ENCODE results near the gene SERPINI2. TPM values are rescaled to one million over a fixed set of nuclear protein-coding genes. Genes with fewer than 3 reads are reported as not detected.

SERPINI2 gene
- total RNA-seq: not detected in 3 replicates
- long read RNA-seq: 0 reads

GRCh38 chr3:167473863-167474262 is at the start of gene SERPINI2:
SERPINI2 (minus strand) TSS chr3:167474042; CDS start chr3:167471834, 2,208 bp downstream.
- TF ChIP-seq CTCF (IDR thresholded peaks at IDR 0.05): no peak
- H3K9me3 Mint-ChIP-seq (ENCODE audit: low read depth): no peaks in the 10 kb centered on the region
- DNase-seq (ENCODE audit: low spot score): no peak
- no peaks in the 10 kb centered on the region for H3K36me3 Mint-ChIP-seq (ENCODE audit: low read depth)
- no peak within 1 kb of the TSS for H3K4me3 Mint-ChIP-seq (ENCODE audit: unreplicated experiment)
- peaks cover 8% of the 10 kb centered on the region for H3K27me3 Mint-ChIP-seq (ENCODE audit: low read depth)
- H3K4me1 Mint-ChIP-seq (ENCODE audit: low read depth): no peaks in the 10 kb centered on the region
- H3K27ac Mint-ChIP-seq (ENCODE audit: unreplicated experiment): no peak within 1 kb of the TSS

- DNase-seq (ENCODE audit: low spot score): no peak
- H3K36me3 Mint-ChIP-seq (ENCODE audit: low read depth): no peaks in the 10 kb centered on the region
- no peak overlapping the region for H3K27ac Mint-ChIP-seq (ENCODE audit: unreplicated experiment)
- H3K9me3 Mint-ChIP-seq (ENCODE audit: low read depth): peaks cover 4% of the 10 kb centered on the region
- no peaks in the 10 kb centered on the region for H3K4me1 Mint-ChIP-seq (ENCODE audit: low read depth)
- no peak overlapping the region for H3K4me3 Mint-ChIP-seq (ENCODE audit: unreplicated experiment)
- no peaks in the 10 kb centered on the region for H3K27me3 Mint-ChIP-seq (ENCODE audit: low read depth)
- TF ChIP-seq CTCF (IDR thresholded peaks at IDR 0.05): no peak
These were observed 47.1 kb upstream of the SERPINI2 start for GRCh38 chr3:167521006-167521355.

DNA sequence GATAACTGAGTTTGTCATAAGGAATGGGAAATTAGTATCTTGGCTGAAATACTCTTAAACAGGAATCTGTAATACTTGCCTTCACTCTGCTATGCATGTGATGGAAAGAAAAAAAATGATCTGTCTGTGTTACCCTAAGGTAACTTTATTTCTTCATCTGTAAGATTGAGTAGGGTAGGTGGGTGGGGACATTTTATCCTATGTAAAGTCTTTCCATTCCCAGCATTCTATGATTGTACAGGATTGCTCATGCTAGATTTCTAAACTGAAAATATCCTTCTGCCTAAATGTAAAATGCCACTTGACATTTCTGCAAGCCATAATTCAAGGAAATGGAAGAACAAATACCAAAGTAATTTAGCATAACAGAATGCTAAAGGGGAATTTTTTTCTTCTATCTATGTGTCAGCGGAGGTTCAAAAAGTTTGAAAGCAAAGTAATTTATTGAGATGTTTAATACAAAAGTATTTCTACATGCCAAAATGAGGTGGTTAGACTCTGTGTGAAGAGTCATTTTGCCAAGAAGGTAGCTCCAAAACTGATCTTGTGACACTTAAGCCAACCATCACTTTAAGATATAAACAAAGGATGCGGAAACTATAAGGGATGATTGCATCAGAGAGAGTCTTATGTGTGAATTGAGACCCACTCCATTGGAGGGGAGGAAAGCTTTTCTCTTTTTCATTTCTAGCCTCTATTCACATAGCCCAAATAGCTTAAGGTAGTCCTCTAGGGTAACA is 46.6 kb upstream of the SERPINI2 start:
- H3K27ac Mint-ChIP-seq (ENCODE audit: unreplicated experiment): no peak overlapping the region
- H3K27me3 Mint-ChIP-seq (ENCODE audit: low read depth): no peaks in the 10 kb centered on the region
- DNase-seq (ENCODE audit: low spot score): no peak
- peaks cover 4% of the 10 kb centered on the region for H3K9me3 Mint-ChIP-seq (ENCODE audit: low read depth)
- no peaks in the 10 kb centered on the region for H3K4me1 Mint-ChIP-seq (ENCODE audit: low read depth)
- H3K4me3 Mint-ChIP-seq (ENCODE audit: unreplicated experiment): no peak overlapping the region
- TF ChIP-seq CTCF (IDR thresholded peaks at IDR 0.05): no peak
- H3K36me3 Mint-ChIP-seq (ENCODE audit: low read depth): no peaks in the 10 kb centered on the region

DNA sequence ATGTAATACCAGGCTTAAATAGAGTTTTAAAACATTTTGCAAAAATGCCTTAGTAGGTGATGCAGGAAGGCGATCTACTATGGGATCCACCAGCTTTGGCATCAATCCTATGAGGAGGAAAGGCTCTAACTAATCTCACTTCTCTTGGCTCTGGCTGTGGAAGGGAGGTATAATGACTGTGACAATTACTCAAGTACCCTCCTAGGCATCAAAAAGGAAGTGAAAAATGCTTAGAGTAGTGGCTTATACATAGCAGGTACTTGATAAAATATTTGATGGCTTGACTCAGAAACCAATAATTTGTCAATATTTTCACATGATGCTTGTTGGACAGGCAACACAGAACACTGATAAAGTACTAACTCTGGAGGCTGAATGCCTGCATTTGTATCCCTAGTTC is 34.1 kb upstream of the SERPINI2 start:
- no peak overlapping the region for H3K27ac Mint-ChIP-seq (ENCODE audit: unreplicated experiment)
- no peak overlapping the region for H3K4me3 Mint-ChIP-seq (ENCODE audit: unreplicated experiment)
- H3K27me3 Mint-ChIP-seq (ENCODE audit: low read depth): no peaks in the 10 kb centered on the region
- DNase-seq (ENCODE audit: low spot score): no peak
- TF ChIP-seq CTCF (IDR thresholded peaks at IDR 0.05): no peak
- H3K9me3 Mint-ChIP-seq (ENCODE audit: low read depth): peaks cover 4% of the 10 kb centered on the region
- H3K4me1 Mint-ChIP-seq (ENCODE audit: low read depth): no peaks in the 10 kb centered on the region
- H3K36me3 Mint-ChIP-seq (ENCODE audit: low read depth): no peaks in the 10 kb centered on the region

- DNase-seq (ENCODE audit: low spot score): no peak
- TF ChIP-seq CTCF (IDR thresholded peaks at IDR 0.05): no peak
- Mint-ChIP-seq H3K4me3 (ENCODE audit: unreplicated experiment) (no peak overlapping the region), H3K9me3 (ENCODE audit: low read depth) (no peaks in the 10 kb centered on the region), H3K27me3 (ENCODE audit: low read depth) (peaks cover 2% of the 10 kb centered on the region), H3K4me1 (ENCODE audit: low read depth) (no peaks in the 10 kb centered on the region), H3K27ac (ENCODE audit: unreplicated experiment) (no peak overlapping the region), H3K36me3 (ENCODE audit: low read depth) (no peaks in the 10 kb centered on the region)
These were observed 28.6 kb upstream of the SERPINI2 start for GRCh38 chr3:167502401-167502800.
